Smooth muscle cell (in vitro differentiated cells): ENCODE measurements around the gene DNM2. TPM values are rescaled to one million over a fixed set of nuclear protein-coding genes. Genes with fewer than 3 reads are reported as not detected.

Experiments used
- DNase-seq: peaks from one replicate; lab custom pipeline; 2025; ENCODE audit not compliant: unreplicated experiment; lab: John Stamatoyannopoulos, UW
- H2AFZ ChIP-seq: fragments of 200-600 bp; sonication (generic); 2 replicates; pipeline ENCODE4 v1.6.0; 2016; ENCODE audit warnings: antibody characterized with exemption, low read depth, mild to moderate bottlenecking
- H3F3A ChIP-seq: fragments of 200-600 bp; sonication (generic); 2 replicates; pipeline ENCODE4 v1.6.0; 2017; ENCODE audit warnings: antibody characterized with exemption, low read depth
- H3K27ac ChIP-seq: fragments of 200-600 bp; sonication (generic); 2 replicates; pipeline ENCODE4 v1.5.1; 2016; ENCODE audit warnings: low read depth, mild to moderate bottlenecking
- H3K27me3 ChIP-seq: fragments of 200-600 bp; sonication (generic); 2 replicates; pipeline ENCODE4 v1.6.1; 2016; ENCODE audit warnings: low read depth, mild to moderate bottlenecking
- H3K36me3 ChIP-seq: fragments of 200-600 bp; sonication (generic); 2 replicates; pipeline ENCODE4 v1.5.1; 2016; ENCODE audit warnings: low read depth
- H3K4me1 ChIP-seq: fragments of 200-600 bp; sonication (generic); 2 replicates; pipeline ENCODE4 v1.5.1; 2016; ENCODE audit warnings: low read depth
- H3K4me2 ChIP-seq: fragments of 200-600 bp; sonication (generic); 2 replicates; pipeline ENCODE4 v1.6.0; 2016; ENCODE audit warnings: mild to moderate bottlenecking
- H3K4me3 ChIP-seq: fragments of 200-600 bp; sonication (generic); 2 replicates; pipeline ENCODE4 v1.5.1; 2016; ENCODE audit warnings: mild to moderate bottlenecking
- H3K79me2 ChIP-seq: fragments of 200-600 bp; sonication (generic); 2 replicates; pipeline ENCODE4 v1.6.0; 2016; ENCODE audit warnings: low read depth, mild to moderate bottlenecking
- H3K9ac ChIP-seq: fragments of 200-600 bp; sonication (generic); 2 replicates; pipeline ENCODE4 v1.6.0; 2016; ENCODE audit warnings: low read depth
- H3K9me3 ChIP-seq: fragments of 200-600 bp; sonication (generic); replicated peaks from 2 replicates; pipeline ENCODE4 v1.5.1; 2016; ENCODE audit warnings: low read depth
- H4K20me1 ChIP-seq: fragments of 200-600 bp; sonication (generic); 2 replicates; pipeline ENCODE4 v1.6.0; 2016; ENCODE audit warnings: low read depth
- CTCF ChIP-seq: fragments of 200-600 bp; sonication (generic); IDR thresholded peaks from 2 replicates; pipeline ENCODE4 v1.5.1; 2017; ENCODE audit warnings: borderline replicate concordance, mild to moderate bottlenecking, antibody characterized with exemption; ENCODE audit not compliant: insufficient read depth, poor library complexity, severe bottlenecking
- WGBS: methylation state at CpG from one replicate; pipeline ENCODE4 v1.1.7; 2016; ENCODE audit warnings: low lambda C conversion rate; 5-methylcytosine and 5-hydroxymethylcytosine counted together
- polyA plus RNA-seq: library from polyadenylated mRNA; unstranded; fragments of >200 nt; fragmentation: Nextera tagmentation; extraction: Ambion mirVana; gene quantifications from 2 replicates; pipeline ENCODE4 v1.2.1, GENCODE V29; 2016
- total RNA-seq: library from RNA; depleted of rRNA; stranded (reverse); fragments of >200 nt; gene quantifications from 2 replicates; pipeline ENCODE4 v1.2.3, GENCODE V29; 2014

Gene DNM2
- total and polyA plus RNA-seq, 2 experiments from 2014 or later = 65.1 to 93.2 TPM

GRCh38 chr19:10686661-10687517, 31.0 kb upstream of the DNM2 start:
- Histone ChIP-seq H3K4me2 (no peak overlapping the region), H4K20me1 (peaks cover 100% of the 10 kb centered on the region), H3K4me1 (no peaks in the 10 kb centered on the region), H3K36me3 (peaks cover 20% of the 10 kb centered on the region), H3K27me3 (no peaks in the 10 kb centered on the region), H3K9ac (no peak overlapping the region), H3K9me3 (no peaks in the 10 kb centered on the region), H3K4me3 (no peak overlapping the region), H3K27ac (no peak overlapping the region), H3K79me2 (no peaks in the 10 kb centered on the region), H2AFZ (no peak overlapping the region), H3F3A (no peaks in the 10 kb centered on the region)
- DNase-seq = no peak
- TF ChIP-seq CTCF = no peak
- WGBS = 96% methylated on average over 26 of the region's 31 CpGs

- no peak overlapping the region for H3K4me2 ChIP-seq
- no peak for DNase-seq
- H3K79me2 ChIP-seq = no peaks in the 10 kb centered on the region
- H3K36me3 ChIP-seq = peaks cover 20% of the 10 kb centered on the region
- H4K20me1 ChIP-seq = peaks cover 100% of the 10 kb centered on the region
- H3K9ac ChIP-seq = no peak overlapping the region
- no peak overlapping the region for H2AFZ ChIP-seq
- H3K4me1 ChIP-seq = no peaks in the 10 kb centered on the region
- no peaks in the 10 kb centered on the region for H3K27me3 ChIP-seq
- no peak for TF ChIP-seq CTCF
- 96% methylated on average over 24 of the region's 25 CpGs for WGBS
- no peaks in the 10 kb centered on the region for H3F3A ChIP-seq
- no peaks in the 10 kb centered on the region for H3K9me3 ChIP-seq
- no peak overlapping the region for H3K4me3 ChIP-seq
- no peak overlapping the region for H3K27ac ChIP-seq
Observed at GRCh38 chr19:10687518-10688288, 30.2 kb upstream of the DNM2 start.

- no peak overlapping the region for H2AFZ ChIP-seq
- H3K4me1 ChIP-seq = no peaks in the 10 kb centered on the region
- no peaks in the 10 kb centered on the region for H3K79me2 ChIP-seq
- no peaks in the 10 kb centered on the region for H3F3A ChIP-seq
- no peaks in the 10 kb centered on the region for H3K27me3 ChIP-seq
- no peaks in the 10 kb centered on the region for H3K9me3 ChIP-seq
- no peak for TF ChIP-seq CTCF
- no peak overlapping the region for H3K27ac ChIP-seq
- H3K4me3 ChIP-seq = no peak overlapping the region
- 98% methylated on average over 24 of the region's 27 CpGs for WGBS
- H3K4me2 ChIP-seq = no peak overlapping the region
- peaks cover 100% of the 10 kb centered on the region for H4K20me1 ChIP-seq
- peaks cover 20% of the 10 kb centered on the region for H3K36me3 ChIP-seq
- no peak overlapping the region for H3K9ac ChIP-seq
- DNase-seq = no peak
Observed at GRCh38 chr19:10688545-10689280, 29.2 kb upstream of the DNM2 start.
